ENCODE results near the gene LRRN3. TPM values are rescaled to one million over a fixed set of nuclear protein-coding genes. Genes with fewer than 3 reads are reported as not detected.

LRRN3 gene
- total RNA-seq, 2 experiments from 2014 or later, result 32.5 to 34.8 TPM

DNA sequence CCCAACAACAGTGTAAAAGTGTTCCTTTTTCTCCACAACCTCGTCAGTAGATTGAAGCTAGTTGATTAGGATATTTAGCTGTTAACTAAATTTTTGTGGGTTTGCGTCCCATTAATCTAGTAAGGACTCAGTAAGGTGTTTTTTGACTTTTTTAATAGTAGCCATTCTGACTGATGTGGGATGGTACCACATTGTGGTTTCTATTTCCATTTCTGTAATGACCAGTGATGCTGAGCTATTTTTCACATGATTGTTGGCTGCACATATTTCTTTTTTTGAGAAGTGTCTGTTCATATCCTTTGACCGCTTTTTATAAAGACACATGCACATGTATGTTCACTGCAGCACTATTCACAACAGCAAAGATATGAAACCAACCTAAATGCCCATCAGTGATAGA, 5.6 kb upstream of the LRRN3 start:
- Mint-ChIP-seq H3K4me3 (peak overlapping the region; percentile 7), H3K36me3 (ENCODE audit: low read depth) (peaks cover 15% of the 10 kb centered on the region), H3K27ac (peak overlapping the region; percentile 97), H3K9me3 (peaks cover 7% of the 10 kb centered on the region), H3K4me1 (ENCODE audit: low read depth) (peaks cover 79% of the 10 kb centered on the region), H3K27me3 (no peaks in the 10 kb centered on the region)
- DNase-seq, result no peak
- TF ChIP-seq, protein P1, sequence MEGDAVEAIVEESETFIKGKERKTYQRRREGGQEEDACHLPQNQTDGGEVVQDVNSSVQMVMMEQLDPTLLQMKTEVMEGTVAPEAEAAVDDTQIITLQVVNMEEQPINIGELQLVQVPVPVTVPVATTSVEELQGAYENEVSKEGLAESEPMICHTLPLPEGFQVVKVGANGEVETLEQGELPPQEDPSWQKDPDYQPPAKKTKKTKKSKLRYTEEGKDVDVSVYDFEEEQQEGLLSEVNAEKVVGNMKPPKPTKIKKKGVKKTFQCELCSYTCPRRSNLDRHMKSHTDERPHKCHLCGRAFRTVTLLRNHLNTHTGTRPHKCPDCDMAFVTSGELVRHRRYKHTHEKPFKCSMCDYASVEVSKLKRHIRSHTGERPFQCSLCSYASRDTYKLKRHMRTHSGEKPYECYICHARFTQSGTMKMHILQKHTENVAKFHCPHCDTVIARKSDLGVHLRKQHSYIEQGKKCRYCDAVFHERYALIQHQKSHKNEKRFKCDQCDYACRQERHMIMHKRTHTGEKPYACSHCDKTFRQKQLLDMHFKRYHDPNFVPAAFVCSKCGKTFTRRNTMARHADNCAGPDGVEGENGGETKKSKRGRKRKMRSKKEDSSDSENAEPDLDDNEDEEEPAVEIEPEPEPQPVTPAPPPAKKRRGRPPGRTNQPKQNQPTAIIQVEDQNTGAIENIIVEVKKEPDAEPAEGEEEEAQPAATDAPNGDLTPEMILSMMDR (IDR thresholded peaks at IDR 0.05), result no peak
- CTCF ChIA-PET, result interaction anchor here (2.0 kb wide), 1 partner anchor 56 kb away, joined by 6 read pairs; no protein-coding TSS in a partner anchor
- intact Hi-C loops (cut with micrococcal nuclease), result loop anchor here (10.0 kb wide), 1 partner anchor 191 kb away; no protein-coding TSS in a partner anchor
- ATAC-seq, result no peak
- POLR2A ChIA-PET, result interaction anchor here (1.3 kb wide), 1 partner anchor 59 kb away, joined by 4 read pairs; no protein-coding TSS in a partner anchor

DNA sequence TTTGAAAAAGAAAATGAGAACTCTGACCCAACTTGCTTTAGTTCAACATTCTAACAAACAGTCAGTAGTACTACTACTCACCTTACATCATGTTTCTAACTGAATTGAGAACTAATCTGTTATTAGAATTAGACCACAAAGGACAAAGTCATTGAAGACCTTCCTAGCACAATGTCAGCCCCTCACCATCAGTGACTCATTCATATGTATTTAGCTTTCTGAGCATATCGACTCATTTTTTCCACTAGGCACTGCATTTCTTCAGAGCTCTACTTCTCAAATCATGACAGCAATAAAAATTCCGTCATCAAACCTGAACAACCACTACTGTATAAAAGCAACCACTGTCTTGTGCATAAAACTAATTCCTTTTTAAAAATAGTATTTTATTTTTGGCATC, 4.4 kb upstream of the LRRN3 start:
- Mint-ChIP-seq H3K27me3 (no peaks in the 10 kb centered on the region), H3K36me3 (ENCODE audit: low read depth) (peaks cover 16% of the 10 kb centered on the region), H3K4me3 (peak overlapping the region; percentile 38), H3K4me1 (ENCODE audit: low read depth) (peaks cover 73% of the 10 kb centered on the region), H3K9me3 (peaks cover 7% of the 10 kb centered on the region), H3K27ac (peak overlapping the region; percentile 97)
- intact Hi-C loops (cut with micrococcal nuclease), result loop anchor here (2.0 to 10.0 kb wide), 2 partner anchors 74 to 192 kb away; no protein-coding TSS in a partner anchor
- DNase-seq (peak; percentile 55), ATAC-seq (peak; percentile 35)
- TF ChIP-seq, protein P1 (IDR thresholded peaks at IDR 0.05), result no peak
- CTCF ChIA-PET, result interaction anchor here (0.6 to 2.0 kb wide), 6 partner anchors 12 to 215 kb away, joined by 3 to 6 read pairs (median 4); no protein-coding TSS in a partner anchor
- POLR2A ChIA-PET, result interaction anchor here (0.6 to 1.5 kb wide), 4 partner anchors 11 to 89 kb away, joined by 3 to 8 read pairs (median 4); no protein-coding TSS in a partner anchor

DNA sequence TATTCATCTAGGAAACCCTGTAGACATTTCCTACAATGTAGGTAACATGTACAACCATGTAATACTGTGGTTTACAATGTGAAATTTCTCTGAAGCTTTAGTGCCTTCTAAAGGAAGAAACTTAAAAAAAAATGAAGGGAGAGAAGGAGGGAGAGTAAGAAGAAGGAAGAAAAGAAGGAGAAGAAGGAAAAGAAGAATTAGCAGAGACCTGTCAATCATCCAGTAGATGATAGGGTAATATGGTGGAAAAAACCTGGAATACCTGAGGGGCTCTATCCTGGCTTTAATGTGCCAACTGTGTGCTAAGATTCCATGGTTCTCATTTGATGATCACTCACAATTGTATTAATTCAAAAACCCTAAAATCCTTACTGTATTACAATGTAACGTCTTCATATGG, 2.6 kb upstream of the LRRN3 start:
- H3K27ac Mint-ChIP-seq, result peak overlapping the region; percentile 91
- ATAC-seq, result no peak
- H3K9me3 Mint-ChIP-seq, result peaks cover 7% of the 10 kb centered on the region
- DNase-seq, result no peak
- no peaks in the 10 kb centered on the region for H3K27me3 Mint-ChIP-seq
- H3K4me1 Mint-ChIP-seq (ENCODE audit: low read depth), result peaks cover 58% of the 10 kb centered on the region
- no peak overlapping the region for H3K4me3 Mint-ChIP-seq
- ChIA-PET POLR2A (no interaction called here), CTCF (interaction anchor here (0.6 kb wide), 1 partner anchor 122 kb away, joined by 3 read pairs; no protein-coding TSS in a partner anchor)
- H3K36me3 Mint-ChIP-seq (ENCODE audit: low read depth), result peaks cover 29% of the 10 kb centered on the region
- intact Hi-C loops (cut with micrococcal nuclease), result loop anchor here (10.0 kb wide), 1 partner anchor 194 kb away; no protein-coding TSS in a partner anchor
- TF ChIP-seq, protein P1 (IDR thresholded peaks at IDR 0.05), result no peak

DNA sequence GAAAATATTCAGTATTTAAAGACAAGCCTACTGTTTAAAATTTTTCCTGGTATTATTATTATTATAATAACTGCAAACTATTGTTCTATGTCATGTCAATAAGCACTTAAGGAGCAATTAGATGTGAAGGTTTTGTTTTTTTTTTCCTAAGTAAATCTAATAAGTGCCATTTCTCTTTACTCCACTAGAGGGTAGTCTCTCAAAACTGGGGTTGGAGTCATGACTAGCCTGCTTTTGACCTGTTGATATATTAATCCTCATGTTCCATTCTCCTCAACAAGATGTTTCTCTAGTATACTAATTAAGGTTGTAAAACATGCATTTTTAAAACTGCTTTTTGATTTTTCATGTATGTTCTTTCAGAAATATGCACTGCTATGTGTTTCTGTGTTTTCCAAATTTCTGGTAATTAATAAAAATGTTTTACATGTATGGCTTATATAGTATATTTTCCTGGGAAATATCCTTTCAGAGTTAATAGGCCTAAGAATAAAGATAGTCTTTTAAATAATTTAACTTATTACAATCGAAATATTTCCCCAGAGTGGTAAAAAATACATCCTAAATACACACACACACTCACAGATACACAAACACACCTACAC, 1.0 kb upstream of the LRRN3 start:
- Mint-ChIP-seq H3K27me3 (no peaks in the 10 kb centered on the region), H3K9me3 (peaks cover 7% of the 10 kb centered on the region), H3K36me3 (ENCODE audit: low read depth) (peaks cover 45% of the 10 kb centered on the region), H3K27ac (peak overlapping the region; percentile 94), H3K4me3 (peak overlapping the region; percentile 96), H3K4me1 (ENCODE audit: low read depth) (peaks cover 51% of the 10 kb centered on the region)
- ChIA-PET POLR2A (interaction anchor here (0.9 to 3.9 kb wide), 7 partner anchors 7 to 72 kb away, joined by 3 to 27 read pairs (median 8); no protein-coding TSS in a partner anchor), CTCF (interaction anchor here (0.8 to 1.3 kb wide), 4 partner anchors 10 to 78 kb away, joined by 3 read pairs; no protein-coding TSS in a partner anchor)
- intact Hi-C loops (cut with micrococcal nuclease), result loop anchor here (5.0 to 10.0 kb wide), 4 partner anchors 195 to 645 kb away; no protein-coding TSS in a partner anchor
- TF ChIP-seq, protein P1 (IDR thresholded peaks at IDR 0.05), result peak; percentile 78
- DNase-seq, result no peak
- ATAC-seq, result no peak

Measured in activated CD8-positive, alpha-beta T cell treated with anti-CD3 and anti-CD28 coated beads for 36 hours (primary cell).